Dendritic cell treated with granulocyte-macrophage colony-stimulating factor and Interleukin-4, amounts not matched to agents 40 ng/mL and 50 ng/mL, for 4 days (primary cell): Measurements from ENCODE around the gene ZNF12.
A peak's percentile ranks its signal among the peaks of the same experiment; 100 is the strongest.
"Not testable (repeated sequence)": the region's sequence is repeated elsewhere in the genome, so short reads cannot be mapped to it uniquely, and the experiment has no call there.

ENCODE experiments used
- H3K27ac Mint-ChIP-seq: one replicate; pipeline ENCODE4 v1.8.0; 2022; ENCODE audit warnings: mild to moderate bottlenecking, mixed read lengths
- H3K27me3 Mint-ChIP-seq: one replicate; pipeline ENCODE4 v1.8.0; 2022; ENCODE audit warnings: mild to moderate bottlenecking, mixed read lengths
- H3K36me3 Mint-ChIP-seq: one replicate; pipeline ENCODE4 v1.8.0; 2022; ENCODE audit warnings: low read depth, mixed read lengths
- H3K4me1 Mint-ChIP-seq: one replicate; pipeline ENCODE4 v1.8.0; 2022; ENCODE audit warnings: low read depth, mixed read lengths
- H3K4me3 Mint-ChIP-seq: one replicate; pipeline ENCODE4 v1.8.0; 2022; ENCODE audit warnings: mild to moderate bottlenecking, moderate library complexity, mixed read lengths
- H3K9me3 Mint-ChIP-seq: one replicate; pipeline ENCODE4 v1.8.0; 2022; ENCODE audit warnings: mixed read lengths
- intact Hi-C: fragments of 100-400 bp; cut with micrococcal nuclease; formaldehyde crosslinking; loops from one replicate; pipeline ENCODE4 v1.15.0; 2022

The ZNF12 gene

DNA sequence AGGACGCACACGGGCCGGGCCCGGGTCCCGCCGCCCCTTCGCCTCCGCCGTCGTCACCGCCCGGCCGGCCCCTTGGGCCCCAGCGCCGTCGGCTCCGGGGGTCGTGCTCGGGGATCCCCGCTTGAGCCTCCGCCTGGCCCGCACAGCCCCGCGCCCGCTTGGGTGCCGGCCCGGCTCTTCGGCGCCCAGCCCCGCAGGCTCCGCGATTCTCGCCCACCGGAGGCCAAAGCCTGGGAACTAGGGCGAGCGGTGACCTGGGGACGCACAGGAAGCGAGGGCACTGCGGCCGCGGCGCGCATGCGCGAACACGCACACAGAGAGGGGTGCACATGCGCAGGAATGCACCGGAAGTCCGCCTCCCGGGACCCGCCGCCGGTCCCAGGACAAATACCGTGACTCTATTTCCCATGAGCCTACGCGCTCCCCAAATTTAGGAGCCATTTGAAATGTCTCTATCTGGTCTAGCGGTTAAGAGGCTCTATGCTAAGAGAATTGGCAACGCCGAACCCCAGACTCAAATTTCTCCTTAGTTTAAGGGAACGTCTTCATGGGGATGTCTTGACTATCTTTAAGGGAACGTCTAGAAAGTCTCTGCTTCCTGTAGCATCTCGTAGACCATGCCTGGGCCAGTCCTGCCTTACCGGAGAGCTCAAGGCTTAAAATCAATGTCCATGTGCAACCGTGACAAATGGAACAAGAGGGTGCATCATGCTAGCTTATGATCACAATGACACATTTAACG lies at the start of gene ZNF12:
ZNF12 (minus strand) TSS at position 282 of the 742 bp plus-strand sequence. CDS start 1,774 bp downstream, outside the sequence.
- Mint-ChIP-seq H3K4me1 (peaks cover 38% of the 10 kb centered on the region), H3K36me3 (peaks cover 26% of the 10 kb centered on the region), H3K27ac (peak within 1 kb of the TSS; percentile 88), H3K4me3 (peak within 1 kb of the TSS; percentile 92), H3K27me3 (peaks cover 27% of the 10 kb centered on the region), H3K9me3 (peaks cover 34% of the 10 kb centered on the region)
- intact Hi-C loops = loop anchor here (1.0 to 10.0 kb wide), 3 partner anchors 22 to 858 kb away; partner anchors contain the start of genes MIOS and ZNF316

DNA sequence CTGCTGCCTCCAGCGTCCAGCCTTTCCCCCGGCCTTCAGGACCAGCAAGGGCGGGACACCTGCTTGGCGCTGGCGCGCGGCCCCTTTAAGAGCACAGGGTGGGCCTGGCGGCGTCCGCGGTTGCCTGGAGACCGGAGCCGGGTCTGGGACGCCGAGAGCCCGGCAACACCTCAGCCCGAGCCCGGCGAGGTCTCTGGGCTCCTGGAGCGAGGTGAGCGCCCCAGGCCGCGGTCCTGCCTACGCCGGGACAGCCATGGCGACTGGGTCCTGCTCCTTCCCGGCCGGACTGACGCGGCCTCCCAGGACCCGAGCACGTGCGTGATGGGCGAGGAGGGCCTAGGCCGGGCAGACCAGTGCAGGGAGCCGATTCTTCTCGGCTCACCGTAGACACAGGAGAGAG lies 47.2 kb upstream of the ZNF12 start, which contains the start of gene RSPH10B2:
RSPH10B2 (plus strand) TSS at position 140 of the 400 bp plus-strand sequence. CDS start 3,575 bp downstream, outside the sequence.
- H3K36me3 Mint-ChIP-seq = peaks cover 10% of the 10 kb centered on the region
- H3K27me3 Mint-ChIP-seq, H3K27ac Mint-ChIP-seq, H3K9me3 Mint-ChIP-seq, H3K4me3 Mint-ChIP-seq, intact Hi-C loops, H3K4me1 Mint-ChIP-seq: not testable (repeated sequence)

DNA sequence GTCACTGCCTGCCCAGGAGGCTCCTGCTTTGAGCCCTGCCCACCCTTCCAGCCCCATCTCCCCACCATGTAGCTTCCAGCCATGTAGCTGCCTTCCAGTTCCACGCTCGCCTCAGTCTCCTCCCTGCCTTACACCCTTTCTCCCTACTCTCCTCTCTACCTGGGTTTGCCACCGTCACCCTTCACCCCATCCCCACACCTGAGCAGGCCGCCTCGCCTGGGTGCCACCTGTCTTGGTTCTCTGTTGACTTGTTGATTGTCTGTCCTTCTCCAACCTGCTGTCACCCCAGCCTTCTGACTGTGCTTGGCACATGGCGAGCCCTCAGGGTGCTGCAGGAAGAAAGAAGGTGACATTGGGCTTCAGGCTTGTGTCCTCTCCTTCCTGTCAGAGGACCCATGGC lies 43.4 kb upstream of the ZNF12 start:
- H3K36me3 Mint-ChIP-seq = peaks cover 37% of the 10 kb centered on the region
- intact Hi-C loops, H3K9me3 Mint-ChIP-seq, H3K27me3 Mint-ChIP-seq, H3K4me1 Mint-ChIP-seq, H3K4me3 Mint-ChIP-seq, H3K27ac Mint-ChIP-seq: not testable (repeated sequence)

DNA sequence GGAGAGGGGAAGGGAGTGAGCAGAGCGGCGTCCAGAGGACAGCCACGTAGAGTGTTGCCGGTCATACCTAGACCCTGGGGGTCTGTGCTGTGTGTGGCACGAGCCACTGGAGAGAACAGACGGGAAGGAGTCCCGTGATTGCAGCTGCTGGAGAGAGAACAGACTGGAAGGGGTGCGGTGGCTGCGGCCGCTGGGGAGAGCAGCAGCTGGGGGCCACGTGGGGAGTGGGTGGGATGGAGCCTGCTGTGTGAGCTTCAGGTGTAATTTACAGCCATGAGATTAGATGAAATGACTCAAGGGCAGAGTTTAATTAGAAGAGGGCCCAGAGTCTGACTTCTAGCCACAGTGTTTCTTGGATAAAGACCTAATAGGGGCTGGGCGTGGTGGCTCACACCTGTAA lies 42.6 kb upstream of the ZNF12 start:
- intact Hi-C loops, H3K27me3 Mint-ChIP-seq, H3K9me3 Mint-ChIP-seq, H3K4me3 Mint-ChIP-seq, H3K4me1 Mint-ChIP-seq, H3K27ac Mint-ChIP-seq: not testable (repeated sequence)
- H3K36me3 Mint-ChIP-seq = peaks cover 43% of the 10 kb centered on the region

DNA sequence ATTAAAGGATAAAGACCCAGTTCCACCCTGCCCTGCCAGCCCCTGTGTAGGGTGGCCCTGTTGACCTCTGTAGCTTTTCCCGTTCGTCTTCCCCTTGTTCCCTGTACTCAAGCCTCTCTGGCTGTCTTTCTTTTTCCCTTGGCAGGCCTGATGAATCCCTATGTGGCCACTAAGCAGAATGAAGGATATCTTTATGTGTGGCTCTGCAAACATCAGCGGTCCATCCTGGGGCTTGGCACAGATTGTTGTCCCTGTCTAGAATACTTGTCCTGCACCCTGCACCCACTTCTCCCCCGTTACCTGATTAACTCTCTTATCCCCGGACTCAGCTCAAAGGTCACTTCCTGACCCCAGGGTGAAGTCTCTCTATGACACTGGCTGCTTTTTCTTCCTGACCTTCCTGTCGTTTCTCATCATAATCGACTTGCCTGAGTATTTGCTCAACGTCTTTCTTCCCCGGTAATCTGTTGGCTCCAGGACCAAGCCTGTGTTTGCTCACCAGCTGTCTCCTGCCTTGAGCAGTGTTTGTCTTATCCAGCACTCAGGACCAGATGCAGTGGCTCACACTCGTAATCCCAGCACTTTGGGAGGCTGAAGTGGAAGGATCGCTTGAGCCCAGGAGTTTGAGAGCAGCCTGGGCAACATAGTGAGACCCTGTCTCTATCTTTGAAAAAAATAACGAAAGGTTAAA lies 37.8 kb upstream of the ZNF12 start:
- H3K36me3 Mint-ChIP-seq = peaks cover 69% of the 10 kb centered on the region
- intact Hi-C loops, H3K4me1 Mint-ChIP-seq, H3K27me3 Mint-ChIP-seq, H3K4me3 Mint-ChIP-seq, H3K27ac Mint-ChIP-seq, H3K9me3 Mint-ChIP-seq: not testable (repeated sequence)

DNA sequence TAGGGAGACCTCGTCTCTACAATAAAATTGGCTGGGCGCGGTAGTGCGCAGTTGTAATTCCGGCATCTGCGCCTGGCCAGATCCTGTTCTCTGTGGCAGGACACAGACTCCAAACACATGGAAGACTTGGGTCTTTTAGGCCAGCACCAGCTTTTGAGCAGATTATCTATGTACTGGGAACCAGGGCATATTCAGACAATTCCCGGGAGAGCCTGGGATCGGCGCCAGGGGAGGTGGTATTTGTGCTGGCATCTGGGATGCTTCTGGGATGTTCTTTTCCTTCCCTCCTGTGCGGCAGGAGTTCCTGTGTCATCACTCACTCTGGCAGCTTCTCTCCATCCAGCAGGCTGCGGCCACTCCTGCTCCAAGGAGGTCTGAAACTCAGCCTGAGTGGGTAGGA lies 31.7 kb upstream of the ZNF12 start:
- H3K27me3 Mint-ChIP-seq, intact Hi-C loops, H3K9me3 Mint-ChIP-seq, H3K4me1 Mint-ChIP-seq, H3K27ac Mint-ChIP-seq, H3K4me3 Mint-ChIP-seq: not testable (repeated sequence)
- H3K36me3 Mint-ChIP-seq = peaks cover 84% of the 10 kb centered on the region

DNA sequence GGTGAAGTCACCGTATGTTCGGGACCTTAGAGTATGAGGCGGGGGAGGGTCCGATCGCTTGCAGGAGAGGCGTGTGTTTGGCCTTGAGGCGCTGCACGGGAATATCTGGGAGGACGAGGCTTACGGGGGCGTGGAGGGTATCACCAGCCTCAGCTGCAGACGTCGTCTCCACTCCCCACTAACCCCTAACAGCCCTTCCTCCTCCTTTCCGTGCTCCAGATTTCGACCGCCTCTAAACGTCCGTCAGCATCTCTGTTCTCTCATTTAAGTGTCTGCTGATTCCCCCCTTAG lies 23.5 kb upstream of the ZNF12 start:
- Mint-ChIP-seq H3K27ac (peak overlapping the region; percentile 82), H3K4me1 (peaks cover 27% of the 10 kb centered on the region), H3K27me3 (peaks cover 7% of the 10 kb centered on the region), H3K36me3 (peaks cover 61% of the 10 kb centered on the region), H3K9me3 (no peaks in the 10 kb centered on the region), H3K4me3 (peak overlapping the region; percentile 85)
- intact Hi-C loops = no loop called here

DNA sequence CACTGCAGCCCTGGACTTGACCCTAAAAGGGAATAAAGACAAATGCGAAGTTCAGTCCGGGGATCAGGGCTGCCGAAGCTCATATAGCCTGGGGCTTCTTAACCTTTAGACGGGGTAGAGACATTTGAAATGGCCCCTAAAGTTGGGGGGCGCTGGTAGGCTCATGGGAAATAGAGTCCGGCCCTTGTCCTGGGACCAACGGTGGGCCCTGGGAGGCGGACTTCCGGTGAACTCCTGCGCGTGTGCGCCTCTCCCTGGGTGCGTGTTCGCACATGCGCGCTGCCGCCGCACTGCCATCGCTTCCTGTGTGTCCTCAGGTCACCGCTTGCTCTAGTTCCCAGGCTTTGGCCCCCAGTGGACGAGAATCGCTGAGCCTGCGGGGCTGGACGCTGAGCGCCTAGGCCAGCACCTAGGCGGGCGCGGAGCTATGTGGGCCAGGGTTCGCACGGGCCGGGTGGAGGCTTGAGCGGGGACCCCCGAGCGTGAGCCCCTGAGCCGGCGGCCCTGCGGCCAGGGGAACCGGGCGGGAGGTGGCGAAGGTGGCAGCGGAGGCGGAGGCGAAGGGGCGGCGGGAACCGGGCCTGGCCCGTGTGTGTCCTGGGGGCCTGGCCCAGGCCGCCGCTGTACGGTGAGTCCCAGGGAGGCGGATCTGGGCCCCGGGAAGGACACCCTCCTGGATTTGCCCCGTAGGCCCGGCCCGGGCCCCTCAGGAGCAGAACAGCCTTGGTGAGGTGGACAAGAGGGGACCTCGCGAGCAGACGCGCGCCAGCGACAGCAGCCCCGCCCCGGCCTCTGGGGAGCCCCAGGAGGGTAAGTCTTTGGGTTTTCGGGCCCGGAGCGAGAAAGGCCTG lies 23.0 kb upstream of the ZNF12 start:
- Mint-ChIP-seq H3K4me3 (peak overlapping the region; percentile 85), H3K27me3 (peaks cover 7% of the 10 kb centered on the region), H3K9me3 (no peaks in the 10 kb centered on the region), H3K4me1 (peaks cover 33% of the 10 kb centered on the region), H3K27ac (peak overlapping the region; percentile 82), H3K36me3 (peaks cover 55% of the 10 kb centered on the region)
- intact Hi-C loops = loop anchor here (2.0 to 5.0 kb wide), 2 partner anchors 23 to 142 kb away; partner anchors contain the start of gene ZNF12

DNA sequence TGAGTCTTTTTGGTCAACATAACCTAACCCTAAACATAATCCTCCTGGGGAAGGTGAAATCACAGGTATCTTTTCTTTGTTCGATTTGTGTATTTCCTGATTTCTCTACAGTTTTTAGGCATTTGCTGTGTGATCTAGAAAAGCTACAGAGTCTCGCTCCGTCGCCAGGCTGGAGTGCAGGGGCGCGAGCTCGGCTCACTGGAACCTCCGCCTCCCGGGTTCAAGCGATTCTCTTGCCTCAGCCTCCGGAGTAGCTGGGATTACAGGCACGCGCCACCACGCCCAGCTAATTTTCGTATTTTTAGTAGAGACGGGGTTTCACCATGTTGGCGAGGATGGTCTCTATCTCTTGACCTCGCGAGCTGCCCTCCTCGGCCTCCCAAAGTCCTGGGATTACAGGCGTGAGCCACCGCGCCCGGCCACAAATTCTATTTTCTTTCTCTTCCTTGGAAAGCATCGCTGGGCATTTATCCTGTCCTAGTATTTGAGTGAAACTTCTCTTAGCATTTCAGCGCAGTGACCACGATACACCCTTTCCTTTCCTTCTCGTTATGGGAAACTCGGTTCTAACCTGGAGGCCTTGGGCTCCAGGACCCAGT lies 22.2 kb upstream of the ZNF12 start:
- H3K4me1 Mint-ChIP-seq = peaks cover 34% of the 10 kb centered on the region
- H3K27ac Mint-ChIP-seq = peak overlapping the region; percentile 82
- not testable (repeated sequence) for H3K9me3 Mint-ChIP-seq, H3K27me3 Mint-ChIP-seq
- intact Hi-C loops = loop anchor here (2.0 to 5.0 kb wide), 2 partner anchors 22 to 142 kb away; partner anchors contain the start of gene ZNF12
- H3K4me3 Mint-ChIP-seq = peak overlapping the region; percentile 85
- peaks cover 48% of the 10 kb centered on the region for H3K36me3 Mint-ChIP-seq

DNA sequence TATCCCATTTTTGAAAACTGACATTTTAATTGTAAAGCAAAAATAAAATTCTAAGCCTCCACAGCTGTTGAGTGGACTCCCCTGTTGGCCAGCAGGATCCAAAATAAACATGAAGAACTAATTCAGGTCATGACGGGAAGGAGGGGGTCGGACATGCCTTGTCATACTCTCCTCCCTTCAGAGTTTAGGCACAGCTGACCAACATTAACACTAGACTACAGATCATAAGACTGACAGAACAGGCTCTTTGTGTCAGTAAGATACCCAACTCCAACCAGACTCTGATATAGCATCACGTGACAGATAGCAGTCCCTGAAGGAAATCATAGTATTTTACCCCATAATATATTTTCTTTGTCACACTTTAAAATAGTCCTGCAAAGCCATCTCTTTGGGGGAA lies 20.9 kb upstream of the ZNF12 start:
- Mint-ChIP-seq H3K27ac (no peak overlapping the region), H3K27me3 (peaks cover 10% of the 10 kb centered on the region), H3K4me1 (peaks cover 34% of the 10 kb centered on the region), H3K36me3 (peaks cover 34% of the 10 kb centered on the region), H3K4me3 (no peak overlapping the region), H3K9me3 (no peaks in the 10 kb centered on the region)
- intact Hi-C loops = loop anchor here (2.0 to 5.0 kb wide), 2 partner anchors 21 to 140 kb away; partner anchors contain the start of gene ZNF12

DNA sequence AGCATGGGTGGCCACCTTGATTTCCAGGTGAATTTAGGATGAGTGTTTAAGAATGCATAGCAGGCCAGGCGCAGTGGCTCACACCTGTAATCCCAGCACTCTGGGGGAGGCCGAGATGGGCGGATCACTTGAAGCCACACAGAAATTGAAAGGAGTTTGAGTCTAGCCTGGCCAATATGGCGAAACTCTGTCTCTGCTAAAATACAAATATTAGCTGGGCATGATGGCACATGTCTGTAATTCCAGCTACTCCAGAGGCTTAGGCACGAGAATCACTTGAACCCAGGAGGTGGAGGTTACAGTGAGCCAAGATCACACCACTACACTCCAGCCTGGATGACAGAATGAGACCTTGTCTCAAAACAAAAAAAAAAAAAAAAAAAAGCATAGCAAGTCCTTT lies 19.6 kb upstream of the ZNF12 start:
- Mint-ChIP-seq H3K36me3 (peaks cover 21% of the 10 kb centered on the region), H3K4me1 (peaks cover 26% of the 10 kb centered on the region), H3K27me3 (peaks cover 20% of the 10 kb centered on the region)
- intact Hi-C loops = loop anchor here (5.0 kb wide), 1 partner anchor 139 kb away; no protein-coding TSS in a partner anchor
- not testable (repeated sequence) for H3K27ac Mint-ChIP-seq, H3K9me3 Mint-ChIP-seq, H3K4me3 Mint-ChIP-seq

DNA sequence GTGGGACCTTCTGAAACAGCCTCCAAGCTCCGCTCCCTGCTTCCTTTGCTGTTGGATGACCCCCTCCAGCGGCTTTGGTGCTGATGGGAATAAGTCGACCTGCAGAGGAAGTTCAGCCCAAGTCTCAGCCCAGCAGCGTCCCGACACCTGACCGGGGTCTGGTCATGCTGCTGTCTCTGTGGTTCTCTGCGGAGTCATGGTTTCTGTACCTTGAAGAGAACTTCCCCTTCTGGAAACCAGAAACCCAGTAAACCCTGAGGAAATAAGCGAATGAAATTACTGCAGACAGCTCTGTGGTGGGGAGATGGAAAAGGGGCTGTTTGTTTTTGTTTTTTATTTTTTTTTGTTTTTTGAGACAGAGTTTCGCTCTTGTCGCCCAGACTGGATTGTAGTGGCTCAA lies 18.3 kb upstream of the ZNF12 start:
- Mint-ChIP-seq H3K27me3 (peaks cover 27% of the 10 kb centered on the region), H3K36me3 (peaks cover 11% of the 10 kb centered on the region), H3K4me3 (no peak overlapping the region), H3K4me1 (peaks cover 13% of the 10 kb centered on the region), H3K9me3 (no peaks in the 10 kb centered on the region), H3K27ac (no peak overlapping the region)
- intact Hi-C loops = loop anchor here (5.0 kb wide), 1 partner anchor 138 kb away; no protein-coding TSS in a partner anchor

DNA sequence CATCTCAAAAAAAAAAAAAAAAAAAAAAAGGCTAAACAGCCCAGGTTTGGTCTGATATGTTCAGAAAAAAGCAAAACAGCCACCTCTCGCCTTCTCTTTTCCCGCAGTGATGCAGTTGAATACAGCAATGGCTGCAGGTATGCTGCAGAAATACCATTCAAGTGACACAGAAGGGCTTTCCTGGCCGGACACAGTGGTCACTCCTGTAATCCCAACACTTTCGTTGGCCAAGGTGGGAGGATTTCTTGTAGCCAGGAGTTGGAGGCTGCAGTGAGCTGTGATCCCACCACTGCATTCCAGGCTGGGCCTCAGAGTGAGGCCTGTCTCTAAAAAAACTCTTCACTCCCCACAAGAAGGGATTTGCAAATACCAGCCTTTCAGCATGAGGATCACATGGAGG lies 17.6 kb upstream of the ZNF12 start:
- intact Hi-C loops, H3K27ac Mint-ChIP-seq, H3K36me3 Mint-ChIP-seq, H3K4me3 Mint-ChIP-seq, H3K9me3 Mint-ChIP-seq: not testable (repeated sequence)
- Mint-ChIP-seq H3K4me1 (peaks cover 11% of the 10 kb centered on the region), H3K27me3 (peaks cover 27% of the 10 kb centered on the region)
